PC-9 (cell line): ENCODE measurements around the gene CCDC86. TPM values are rescaled to one million over a fixed set of nuclear protein-coding genes. Genes with fewer than 3 reads are reported as not detected.

ENCODE experiments used
- BruUV-seq: library from RNA; stranded (reverse); fragments of 400-500 nt; replicated peaks from 2 replicates; lab custom pipeline; 2021; lab: Mats Ljungman, UMichigan
- CTCF ChIA-PET: fragments of 300-600 bp; sonication (Branson Sonifier 250); formaldehyde crosslinking; loops from one replicate; lab custom pipeline; 2022; ENCODE audit warnings: antibody characterized with exemption; lab: Charles Lee
- POLR2A ChIA-PET: fragments of 300-600 bp; sonication (Branson Sonifier 250); formaldehyde crosslinking; loops from one replicate; lab custom pipeline; 2022; ENCODE audit warnings: antibody characterized with exemption; ENCODE audit not compliant: unreplicated experiment; lab: Charles Lee
- DNase-seq, 2 experiments: peaks; one replicate each; pipeline versions ENCODE4 v3.0.0 to v3.0.0-alpha.2; 2015 to 2022; ENCODE audit warnings: mixed read lengths in 1 of 2
- H2AFZ ChIP-seq: fragments of 200-600 bp; sonication (generic); 2 replicates; pipeline ENCODE4 v1.8.1; 2017; ENCODE audit warnings: antibody characterized with exemption
- H3F3A ChIP-seq: fragments of 200-600 bp; sonication (generic); 2 replicates; pipeline ENCODE4 v1.8.1; 2017; ENCODE audit warnings: antibody characterized with exemption, mild to moderate bottlenecking, low read depth; ENCODE audit not compliant: insufficient read depth
- H3K27ac ChIP-seq: fragments of 200-600 bp; sonication (generic); 2 replicates; pipeline ENCODE4 v1.6.1; 2016; ENCODE audit warnings: mixed run types
- H3K27me3 ChIP-seq: fragments of 200-600 bp; sonication (generic); 2 replicates; pipeline ENCODE4 v1.6.1; 2016; ENCODE audit warnings: low read depth, mixed run types; ENCODE audit not compliant: insufficient read depth
- H3K36me3 ChIP-seq: fragments of 200-600 bp; sonication (generic); 2 replicates; pipeline ENCODE4 v1.6.1; 2016; ENCODE audit warnings: low read depth, mixed run types
- H3K4me1 ChIP-seq: fragments of 200-600 bp; sonication (generic); replicated peaks from 2 replicates; pipeline ENCODE4 v1.6.1; 2016; ENCODE audit warnings: mixed run types; ENCODE audit not compliant: insufficient read depth
- H3K4me2 ChIP-seq: fragments of 200-600 bp; sonication (generic); 2 replicates; pipeline ENCODE4 v1.6.1; 2017; ENCODE audit warnings: mixed run types
- H3K4me3 ChIP-seq: fragments of 200-600 bp; sonication (generic); 2 replicates; pipeline ENCODE4 v1.6.1; 2016; ENCODE audit warnings: mixed run types
- H3K79me2 ChIP-seq: fragments of 200-600 bp; sonication (generic); 2 replicates; pipeline ENCODE4 v1.6.1; 2017; ENCODE audit warnings: low read depth, mixed run types
- H3K9me2 ChIP-seq: fragments of 200-600 bp; sonication (generic); 2 replicates; pipeline ENCODE4 v1.8.1; 2017; ENCODE audit warnings: mild to moderate bottlenecking; ENCODE audit not compliant: insufficient read depth
- H3K9me3 ChIP-seq: fragments of 200-600 bp; sonication (generic); 2 replicates; pipeline ENCODE4 v1.8.1; 2016; ENCODE audit warnings: low read depth; ENCODE audit not compliant: insufficient read depth
- H4K20me1 ChIP-seq: fragments of 200-600 bp; sonication (generic); 2 replicates; pipeline ENCODE4 v1.8.1; 2017; ENCODE audit not compliant: insufficient read depth
- EZH2 ChIP-seq: fragments of 200-600 bp; sonication (generic); IDR thresholded peaks from 2 replicates; pipeline ENCODE4 v1.8.0; 2017; ENCODE audit warnings: antibody characterized with exemption, low read depth
- intact Hi-C: fragments of 100-400 bp; cut with micrococcal nuclease; formaldehyde crosslinking; loops from one replicate; pipeline ENCODE4 v1.10.0; 2022; ENCODE audit not compliant: unreplicated experiment
- total RNA-seq: library from RNA; stranded (reverse); gene quantifications from 2 replicates; pipeline ENCODE4 v1.2.3, GENCODE V29; 2021
- TF ChIP-seq, protein P1 (sequence below): fragments of 200-600 bp; sonication (generic); conservative IDR thresholded peaks from 2 replicates; pipeline ENCODE4 v1.6.1; 2017; ENCODE audit warnings: mixed run types, antibody characterized with exemption, mild to moderate bottlenecking, moderate library complexity

CCDC86 gene
- total RNA-seq, 1 experiment from 2014 or later = 35.6 TPM

DNA sequence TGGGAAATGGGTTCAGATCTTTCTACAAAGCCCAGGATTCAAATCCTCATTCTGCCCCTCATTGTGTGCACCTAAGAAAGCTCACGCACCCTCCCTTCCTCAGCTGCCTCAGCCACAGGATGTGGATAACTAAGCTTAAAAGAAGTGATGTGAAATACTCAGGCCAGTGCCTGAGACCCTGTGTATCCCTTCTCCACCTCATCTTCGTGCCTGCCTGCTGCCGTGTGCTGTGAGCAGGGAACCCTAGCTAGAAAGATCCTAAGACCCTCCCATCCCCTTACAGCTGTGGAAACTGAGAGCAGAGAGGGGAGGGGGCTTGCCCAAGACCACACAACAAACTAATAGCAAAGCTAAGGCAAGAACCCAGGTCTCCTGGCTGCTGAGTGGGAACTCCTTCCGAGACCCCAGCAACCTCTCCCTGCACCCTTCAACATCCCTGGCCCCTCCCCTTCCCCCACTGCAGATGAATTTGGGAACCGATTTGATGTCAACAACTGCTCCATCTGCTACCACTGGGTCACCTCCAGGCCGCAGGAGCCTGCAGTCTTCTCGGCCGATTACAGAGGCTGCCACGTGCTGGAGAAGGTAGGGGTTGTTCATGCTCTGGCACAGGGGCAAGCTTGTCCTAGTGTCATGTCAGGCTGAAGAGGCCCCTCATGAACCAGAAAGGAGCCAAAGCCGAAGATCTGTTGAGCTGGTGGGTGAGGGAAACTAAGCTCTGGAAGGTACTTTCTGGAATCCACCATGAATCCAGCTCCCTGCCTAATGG, 27.0 kb downstream of the CCDC86 start:
- Histone ChIP-seq H2AFZ (no peak overlapping the region), H3K79me2 (no peaks in the 10 kb centered on the region), H4K20me1 (no peaks in the 10 kb centered on the region), H3F3A (no peaks in the 10 kb centered on the region), H3K4me1 (0 out of 2 replicates have a peak, but pooled peaks cover 12% of the 10 kb centered on the region), H3K9me3 (no peaks in the 10 kb centered on the region), H3K9me2 (no peaks in the 10 kb centered on the region), H3K4me2 (no peak overlapping the region), H3K27ac (no peak overlapping the region), H3K36me3 (no peaks in the 10 kb centered on the region), H3K27me3 (no peaks in the 10 kb centered on the region), H3K4me3 (no peak overlapping the region)
- no peak for DNase-seq
- ChIA-PET POLR2A (interaction anchor here (0.6 kb wide), 2 partner anchors 51 to 393 kb away, joined by 5 read pairs; no protein-coding TSS in a partner anchor), CTCF (no interaction called here)
- TF ChIP-seq, protein P1, sequence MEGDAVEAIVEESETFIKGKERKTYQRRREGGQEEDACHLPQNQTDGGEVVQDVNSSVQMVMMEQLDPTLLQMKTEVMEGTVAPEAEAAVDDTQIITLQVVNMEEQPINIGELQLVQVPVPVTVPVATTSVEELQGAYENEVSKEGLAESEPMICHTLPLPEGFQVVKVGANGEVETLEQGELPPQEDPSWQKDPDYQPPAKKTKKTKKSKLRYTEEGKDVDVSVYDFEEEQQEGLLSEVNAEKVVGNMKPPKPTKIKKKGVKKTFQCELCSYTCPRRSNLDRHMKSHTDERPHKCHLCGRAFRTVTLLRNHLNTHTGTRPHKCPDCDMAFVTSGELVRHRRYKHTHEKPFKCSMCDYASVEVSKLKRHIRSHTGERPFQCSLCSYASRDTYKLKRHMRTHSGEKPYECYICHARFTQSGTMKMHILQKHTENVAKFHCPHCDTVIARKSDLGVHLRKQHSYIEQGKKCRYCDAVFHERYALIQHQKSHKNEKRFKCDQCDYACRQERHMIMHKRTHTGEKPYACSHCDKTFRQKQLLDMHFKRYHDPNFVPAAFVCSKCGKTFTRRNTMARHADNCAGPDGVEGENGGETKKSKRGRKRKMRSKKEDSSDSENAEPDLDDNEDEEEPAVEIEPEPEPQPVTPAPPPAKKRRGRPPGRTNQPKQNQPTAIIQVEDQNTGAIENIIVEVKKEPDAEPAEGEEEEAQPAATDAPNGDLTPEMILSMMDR = no peak
- TF ChIP-seq EZH2 = no peak
- no TSS peak for BruUV-seq
- intact Hi-C loops = no loop called here

DNA sequence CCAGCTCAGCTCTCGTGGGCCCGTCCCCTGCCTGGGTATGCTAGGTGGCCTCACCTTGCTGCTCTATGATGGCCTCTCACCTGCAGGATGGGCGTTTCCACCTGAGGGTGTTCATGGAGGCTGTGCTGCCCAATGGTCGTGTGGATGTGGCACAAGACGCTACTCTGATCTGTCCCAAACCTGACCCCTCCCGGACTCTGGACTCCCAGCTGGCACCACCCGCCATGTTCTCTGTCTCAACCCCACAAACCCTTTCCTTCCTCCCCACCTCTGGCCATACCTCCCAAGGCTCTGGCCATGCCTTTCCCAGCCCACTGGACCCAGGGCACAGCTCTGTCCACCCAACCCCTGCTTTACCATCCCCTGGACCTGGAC, 27.5 kb downstream of the CCDC86 start:
- H3K27ac ChIP-seq = no peak overlapping the region
- intact Hi-C loops = no loop called here
- no peak overlapping the region for H3K4me2 ChIP-seq
- no peaks in the 10 kb centered on the region for H3K9me2 ChIP-seq
- TF ChIP-seq, protein P1 = no peak
- no peak for TF ChIP-seq EZH2
- 0 out of 2 replicates have a peak, but pooled peaks cover 12% of the 10 kb centered on the region for H3K4me1 ChIP-seq
- no peaks in the 10 kb centered on the region for H3K27me3 ChIP-seq
- H2AFZ ChIP-seq = no peak overlapping the region
- H3K36me3 ChIP-seq = no peaks in the 10 kb centered on the region
- ChIA-PET CTCF (no interaction called here), POLR2A (interaction anchor here (0.6 kb wide), 2 partner anchors 52 to 393 kb away, joined by 5 read pairs; no protein-coding TSS in a partner anchor)
- H3K79me2 ChIP-seq = no peaks in the 10 kb centered on the region
- H3F3A ChIP-seq = no peaks in the 10 kb centered on the region
- no peak overlapping the region for H3K4me3 ChIP-seq
- H3K9me3 ChIP-seq = no peaks in the 10 kb centered on the region
- BruUV-seq = no TSS peak
- H4K20me1 ChIP-seq = no peaks in the 10 kb centered on the region
- no peak for DNase-seq

DNA sequence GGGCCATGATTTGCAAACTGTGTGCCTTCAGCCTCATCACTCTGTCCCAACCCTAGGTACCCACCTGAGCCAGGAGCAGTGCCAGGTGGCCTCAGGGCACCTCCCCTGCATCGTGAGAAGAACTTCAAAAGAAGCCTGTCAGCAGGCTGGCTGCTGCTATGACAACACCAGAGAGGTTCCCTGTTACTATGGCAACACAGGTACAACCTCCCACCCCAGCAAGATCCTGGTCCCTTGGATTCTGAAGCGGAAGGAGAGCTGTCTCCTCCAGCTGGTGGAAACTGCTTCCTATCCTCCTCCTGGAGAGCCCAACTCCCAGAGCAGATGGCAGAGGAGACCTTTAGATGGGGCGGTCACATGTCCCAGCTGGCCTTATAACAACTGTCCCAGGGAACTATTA, 28.4 kb downstream of the CCDC86 start:
- CTCF ChIA-PET = no interaction called here
- TF ChIP-seq EZH2 = no peak
- TF ChIP-seq, protein P1 = no peak
- H3K4me3 ChIP-seq = no peak overlapping the region
- H3F3A ChIP-seq = no peaks in the 10 kb centered on the region
- POLR2A ChIA-PET = no interaction called here
- no peaks in the 10 kb centered on the region for H3K36me3 ChIP-seq
- no peak overlapping the region for H3K4me2 ChIP-seq
- H3K27me3 ChIP-seq = no peaks in the 10 kb centered on the region
- H3K9me2 ChIP-seq = no peaks in the 10 kb centered on the region
- H3K27ac ChIP-seq = no peak overlapping the region
- 0 out of 2 replicates have a peak, but pooled peaks cover 12% of the 10 kb centered on the region for H3K4me1 ChIP-seq
- no TSS peak for BruUV-seq
- no peak overlapping the region for H2AFZ ChIP-seq
- no peaks in the 10 kb centered on the region for H4K20me1 ChIP-seq
- no peaks in the 10 kb centered on the region for H3K9me3 ChIP-seq
- intact Hi-C loops = no loop called here
- DNase-seq = no peak
- no peaks in the 10 kb centered on the region for H3K79me2 ChIP-seq
